GM21526 (cell line): Measurements from ENCODE around the gene ADAMTSL1.

ENCODE experiments used
- ATAC-seq: cut with Tn5 transposase; IDR thresholded peaks from one replicate; pipeline ENCODE4 v1.9.1; 2021; ENCODE audit warnings: moderate library complexity; ENCODE audit not compliant: unreplicated experiment, low FRiP score

Gene ADAMTSL1

DNA sequence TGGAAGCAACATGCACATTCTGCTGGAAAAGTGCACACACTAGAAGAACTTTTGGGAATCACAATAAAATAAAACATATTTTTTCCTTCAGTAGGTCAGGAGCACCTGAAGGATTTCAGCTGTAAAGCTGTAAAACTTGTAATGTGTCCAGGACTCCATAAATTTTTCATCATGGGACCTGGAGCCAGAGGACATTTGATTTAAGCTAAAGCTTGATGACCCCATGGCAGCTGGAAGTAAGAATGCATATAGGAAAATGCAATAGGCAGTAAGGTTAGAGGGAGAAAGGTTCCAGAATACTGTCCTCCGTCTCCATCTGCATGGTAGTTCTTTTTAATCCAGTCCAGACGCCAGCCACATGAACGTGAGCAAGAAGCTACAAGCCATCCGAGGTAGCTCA lies 166.0 kb downstream of the ADAMTSL1 start:
- ATAC-seq, result no peak

DNA sequence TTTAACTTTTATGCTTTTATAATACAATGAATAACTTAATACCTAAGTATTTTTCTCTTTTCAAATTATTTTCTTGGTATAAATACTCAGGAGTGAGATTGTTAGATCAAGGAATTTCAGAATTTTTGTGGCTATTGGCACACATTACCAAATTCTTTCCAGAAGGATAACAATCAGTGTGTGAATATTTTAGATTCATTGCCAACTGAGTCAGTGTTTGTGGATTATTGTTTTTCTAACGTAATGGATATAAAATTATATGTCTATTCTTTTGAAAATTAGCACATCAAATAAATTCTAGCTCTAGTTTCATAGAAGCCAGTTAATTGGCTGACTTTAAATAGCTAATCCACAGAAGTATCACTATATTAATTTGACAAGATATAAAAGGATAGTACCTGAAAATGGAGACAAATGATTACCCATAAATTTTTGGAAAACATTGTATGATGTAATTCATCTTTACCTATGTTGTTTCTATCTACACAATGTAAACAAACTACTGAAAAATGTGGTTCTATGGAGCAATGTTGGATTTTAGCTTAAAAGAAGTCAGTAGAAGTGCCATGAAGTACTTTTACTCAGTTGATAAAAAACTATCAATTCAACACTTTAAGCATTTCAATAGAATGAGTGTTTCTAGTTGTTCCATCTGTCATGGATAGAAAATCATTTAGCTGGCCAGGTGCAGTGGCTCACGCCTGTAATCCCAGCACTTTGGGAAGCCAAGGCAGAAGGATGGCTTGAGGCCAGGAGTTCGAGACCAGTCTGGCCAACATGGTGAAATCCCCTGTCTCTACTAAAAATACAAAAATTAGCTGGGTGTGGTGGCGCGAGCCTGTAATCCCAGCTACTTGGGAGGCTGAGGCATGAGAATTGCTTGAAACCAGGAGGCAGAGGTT lies 185.1 kb downstream of the ADAMTSL1 start:
- ATAC-seq, result no peak

DNA sequence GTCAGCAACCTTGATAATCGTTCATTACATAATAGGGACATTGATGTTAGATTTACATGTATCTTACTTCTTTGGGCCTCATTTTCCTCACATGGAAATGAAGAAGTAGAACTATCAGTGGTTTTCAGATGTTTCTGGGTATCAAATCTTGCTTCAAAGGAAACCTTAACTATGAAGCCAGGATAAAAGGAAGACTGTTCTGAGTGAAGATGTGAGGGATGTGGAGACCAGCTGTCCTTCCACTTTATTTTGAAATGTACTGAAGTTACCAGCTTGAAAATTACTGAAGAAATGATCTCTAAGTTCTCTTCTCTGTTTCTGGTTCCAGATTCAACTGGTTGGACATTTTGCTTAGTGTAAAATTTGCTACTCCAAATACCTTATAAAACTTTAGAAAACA lies 186.0 kb downstream of the ADAMTSL1 start:
- ATAC-seq, result no peak

DNA sequence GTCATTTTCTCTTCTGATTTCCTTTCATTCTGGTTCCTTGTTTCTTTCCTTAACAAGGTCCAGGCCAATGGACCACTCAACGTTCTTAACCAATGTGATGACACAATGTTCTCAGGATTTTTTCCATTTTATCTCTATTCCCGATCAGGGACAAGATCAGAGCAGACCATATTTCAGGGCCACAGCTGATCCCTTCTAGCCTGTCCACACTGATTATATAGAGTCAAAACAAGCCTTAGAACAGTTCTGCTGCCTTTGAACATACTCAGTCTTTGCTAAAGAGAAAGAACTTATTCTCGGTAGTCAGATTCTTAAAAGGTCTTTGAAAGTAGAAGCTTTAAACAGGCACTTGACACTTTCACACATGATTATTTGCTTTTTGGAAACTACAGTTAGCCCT lies 188.4 kb downstream of the ADAMTSL1 start:
- ATAC-seq, result no peak

DNA sequence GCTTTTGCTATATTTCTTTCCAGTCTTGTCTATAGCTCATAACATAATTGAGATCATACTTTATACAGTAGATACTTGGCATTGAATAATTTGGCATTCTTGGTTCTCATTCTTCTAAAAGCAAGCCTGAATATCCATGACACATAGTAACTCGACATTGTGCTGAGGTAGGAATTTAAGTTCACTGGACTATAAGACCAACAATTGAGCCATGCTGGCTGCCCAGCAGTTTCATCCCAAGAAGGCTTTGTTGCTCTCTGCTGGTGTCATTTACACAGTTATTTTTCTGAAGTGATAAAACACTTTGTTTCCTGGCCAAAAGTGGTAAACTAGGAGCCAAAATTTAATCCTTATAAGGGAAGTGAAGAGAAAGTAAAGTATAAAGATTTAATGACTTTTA lies 192.0 kb downstream of the ADAMTSL1 start:
- ATAC-seq, result no peak

DNA sequence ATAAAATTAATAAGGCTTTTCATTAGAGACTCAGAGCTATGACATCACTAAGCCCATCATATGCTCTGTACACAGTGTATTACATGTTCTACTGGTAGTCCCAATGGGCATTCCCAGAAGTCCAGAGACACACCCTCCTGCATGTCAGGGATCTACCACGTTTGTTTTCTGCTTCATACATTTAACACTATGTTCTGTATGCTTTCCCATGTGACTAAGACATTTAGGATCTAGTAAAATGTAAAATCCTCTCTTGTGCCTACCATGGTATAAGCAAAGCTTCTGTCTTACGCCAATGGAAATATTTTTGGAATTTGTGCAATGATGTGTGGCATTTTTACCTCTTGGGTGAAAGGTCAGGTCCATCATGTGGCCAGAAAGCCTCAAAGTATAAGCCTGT lies 192.4 kb downstream of the ADAMTSL1 start:
- ATAC-seq, result no peak

DNA sequence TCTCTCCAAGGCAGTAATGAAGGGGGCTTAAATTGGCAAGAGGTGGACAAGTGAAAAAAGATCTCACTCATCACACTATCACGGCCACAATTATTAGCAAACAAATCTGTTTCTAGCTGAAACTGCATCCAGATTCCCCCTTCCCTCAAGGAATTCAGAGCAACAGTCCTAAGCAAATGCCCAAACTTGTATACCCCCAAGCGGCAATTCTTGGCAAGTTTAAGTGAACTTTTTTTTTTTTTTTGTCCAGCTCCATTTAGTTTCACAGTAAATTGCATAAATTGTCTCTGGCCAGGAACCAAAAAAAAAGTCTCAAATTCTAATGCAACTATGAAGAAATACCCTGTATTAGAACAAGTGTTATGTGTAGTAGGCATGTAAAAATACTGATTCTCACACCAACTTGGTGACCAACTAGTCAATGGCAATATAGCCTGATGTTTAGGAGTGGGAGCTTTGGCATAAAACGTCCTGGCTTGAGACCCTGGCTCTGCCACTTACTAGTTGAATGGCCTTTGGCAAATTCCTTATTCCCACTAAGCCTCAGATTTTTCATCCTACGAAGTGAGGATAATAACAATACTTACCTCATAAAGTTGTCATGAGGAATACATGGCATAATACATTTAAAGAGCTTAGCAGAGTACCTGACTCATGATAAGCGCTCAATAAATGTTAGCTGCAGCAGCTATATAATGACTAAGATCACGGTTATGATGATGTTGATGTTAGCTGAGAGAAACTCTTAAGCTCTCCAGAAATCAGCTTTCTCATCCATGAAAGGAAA lies 193.2 kb downstream of the ADAMTSL1 start:
- no peak for ATAC-seq

DNA sequence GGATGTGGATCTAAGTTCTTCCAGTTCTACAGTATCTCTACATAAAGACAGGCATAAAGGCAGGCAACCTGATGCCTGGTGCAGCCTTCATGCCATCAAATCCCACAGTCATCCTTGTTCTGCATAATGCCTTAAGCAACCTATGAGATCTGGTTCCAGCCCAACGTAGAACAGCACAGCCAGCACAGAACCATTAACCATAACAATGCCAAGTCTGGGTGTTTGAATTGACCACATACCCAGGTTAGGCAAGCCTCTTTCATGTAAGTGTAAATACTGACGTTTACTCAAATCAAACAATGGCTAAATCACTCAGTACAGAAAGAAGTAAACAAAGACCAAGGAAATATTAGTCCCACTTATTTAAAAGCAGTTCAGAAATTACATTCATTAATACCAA lies 195.0 kb downstream of the ADAMTSL1 start:
- ATAC-seq, result no peak

DNA sequence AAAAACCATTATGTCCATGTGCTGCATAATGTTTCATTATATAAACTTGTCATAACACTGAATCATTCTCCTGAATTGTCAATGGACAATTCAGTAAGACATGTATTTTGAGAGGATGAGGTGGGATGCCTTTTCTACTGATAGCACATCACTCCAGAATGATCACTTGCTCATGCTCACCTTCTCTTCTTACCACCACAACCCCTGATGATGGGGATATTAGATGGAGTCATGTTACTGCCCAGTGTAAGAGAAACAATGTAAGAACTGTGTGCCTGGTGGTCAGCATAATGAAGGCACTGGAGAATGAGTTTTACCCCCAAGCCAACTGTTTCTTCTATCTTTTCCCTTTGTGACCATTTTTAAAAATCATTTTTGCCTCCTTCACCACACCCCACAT lies 198.8 kb downstream of the ADAMTSL1 start:
- no peak for ATAC-seq

DNA sequence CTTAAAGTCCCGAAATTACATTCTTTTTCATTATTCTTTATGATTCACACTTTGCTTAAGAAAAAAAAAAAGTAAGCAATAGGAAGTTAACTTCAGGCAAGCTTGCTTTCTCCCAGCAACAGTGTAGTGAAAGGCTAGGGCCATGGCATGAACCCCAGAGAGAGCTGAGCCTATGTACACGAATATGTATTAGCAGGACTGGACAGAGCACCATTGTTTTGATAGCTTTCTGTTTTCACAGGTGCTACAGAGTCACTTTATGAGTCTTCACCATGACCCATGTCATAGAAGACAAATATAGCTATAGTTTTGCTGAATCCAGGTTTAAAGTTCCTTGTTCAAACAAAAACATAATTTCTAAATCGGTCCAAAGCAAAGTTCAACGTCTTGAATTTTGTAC lies 199.2 kb downstream of the ADAMTSL1 start:
- no peak for ATAC-seq

DNA sequence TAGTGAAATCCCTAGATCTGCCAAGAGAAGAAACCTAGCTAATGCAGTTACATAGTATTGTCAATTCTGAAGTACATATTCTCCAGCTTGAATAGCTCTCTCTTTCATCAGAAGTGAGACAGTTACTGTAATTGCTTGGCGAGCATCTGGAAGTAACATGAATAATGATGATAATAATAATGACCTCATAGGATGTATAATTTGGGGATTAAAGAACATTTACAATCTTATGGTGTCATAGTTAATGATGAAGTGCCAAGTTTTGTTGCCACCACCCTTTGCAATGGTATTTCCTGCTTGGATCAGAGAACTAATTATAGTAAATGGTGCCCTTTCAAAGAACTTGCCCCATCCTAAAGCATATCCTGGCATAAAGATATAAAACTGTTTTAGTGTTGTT lies 201.4 kb downstream of the ADAMTSL1 start:
- no peak for ATAC-seq

DNA sequence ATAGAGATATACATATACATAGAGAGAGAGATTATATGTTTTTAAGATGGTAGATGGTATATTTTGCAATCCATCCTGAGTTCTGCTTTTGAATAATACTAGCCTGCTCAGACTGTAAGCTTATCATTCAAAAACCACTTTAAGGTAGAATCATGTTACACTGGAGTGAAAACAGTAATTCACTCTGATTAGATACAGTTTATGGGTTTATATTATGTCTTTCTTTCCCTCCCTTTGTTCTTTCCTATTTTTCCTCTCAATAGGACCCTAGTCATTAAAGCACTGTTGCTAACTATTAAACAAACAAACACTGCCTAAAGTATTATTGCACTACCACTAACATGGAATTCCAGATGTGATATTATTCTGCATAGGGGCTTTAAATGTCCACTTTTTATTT lies 202.0 kb downstream of the ADAMTSL1 start:
- ATAC-seq, result no peak

DNA sequence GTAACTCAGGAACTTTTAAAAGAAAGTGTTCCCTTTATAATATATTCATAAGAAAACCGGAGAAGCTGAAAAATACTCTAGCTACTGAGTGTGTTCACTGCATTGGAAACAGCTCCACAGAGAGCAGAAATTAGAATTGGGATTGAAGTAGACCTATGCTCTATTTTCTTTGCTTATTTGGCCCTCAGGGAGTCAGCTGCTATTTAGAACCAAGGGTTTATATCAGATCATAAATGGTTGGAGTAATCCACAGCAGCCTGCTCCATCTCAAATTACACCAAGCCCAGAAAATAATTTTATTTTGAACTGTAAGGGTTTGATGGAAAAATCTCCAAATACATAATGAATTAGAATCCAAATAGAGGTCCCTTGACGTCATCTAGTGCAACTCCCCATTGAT lies 202.6 kb downstream of the ADAMTSL1 start:
- ATAC-seq, result no peak

DNA sequence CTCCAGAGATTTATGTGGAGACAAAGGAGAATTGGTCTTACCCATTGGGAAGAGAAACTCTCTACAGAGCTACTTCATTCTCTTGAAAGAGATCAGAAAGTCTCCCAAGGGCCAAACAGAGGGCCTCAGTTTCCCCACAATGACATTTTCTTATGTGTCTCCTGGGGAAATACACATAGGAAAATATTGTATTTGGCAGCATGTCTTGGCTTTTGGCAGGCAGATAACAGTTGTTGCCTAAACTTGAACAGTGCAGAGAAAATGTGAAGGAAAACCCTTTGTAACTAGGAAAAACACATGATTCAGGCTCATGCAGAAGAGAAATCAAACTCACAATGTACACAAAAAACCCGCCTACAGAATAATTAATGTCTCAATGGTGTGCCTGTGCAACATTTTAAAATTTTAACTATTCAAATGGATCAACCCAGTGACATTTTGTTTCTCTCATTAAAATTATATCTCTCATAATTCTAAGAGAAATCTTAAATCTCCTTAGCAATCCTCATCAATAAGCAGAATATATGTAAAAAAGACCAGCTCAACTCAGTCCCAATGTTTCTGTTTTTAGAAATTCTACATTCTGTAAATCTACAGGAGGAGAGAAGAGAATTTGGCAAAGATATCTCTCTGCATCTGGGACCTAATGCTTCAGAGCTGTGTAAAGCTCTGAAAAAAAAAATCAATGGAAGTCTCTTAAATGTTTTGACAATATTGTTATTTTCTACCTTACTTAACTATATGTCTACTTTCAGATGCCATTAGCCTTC lies 205.1 kb downstream of the ADAMTSL1 start:
- no peak for ATAC-seq

DNA sequence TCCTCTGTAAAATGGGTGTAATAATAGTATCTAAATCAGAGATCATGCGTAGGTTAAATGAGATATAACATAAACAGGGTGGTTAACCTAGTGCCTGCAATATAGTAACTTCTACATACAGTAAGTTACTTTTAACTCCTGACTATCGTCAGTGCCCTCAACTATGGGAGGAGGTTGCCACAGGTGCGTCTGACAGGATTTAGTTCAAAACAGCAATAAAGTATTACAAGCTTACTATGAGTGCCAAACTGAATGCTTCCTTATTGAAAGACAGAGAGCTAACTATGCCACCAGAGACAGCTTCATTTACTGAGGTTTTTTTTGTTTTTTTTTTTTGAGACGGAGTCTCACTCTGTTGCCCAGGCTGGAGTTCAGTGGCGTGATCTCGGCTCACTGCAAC lies 209.0 kb downstream of the ADAMTSL1 start:
- ATAC-seq, result no peak

DNA sequence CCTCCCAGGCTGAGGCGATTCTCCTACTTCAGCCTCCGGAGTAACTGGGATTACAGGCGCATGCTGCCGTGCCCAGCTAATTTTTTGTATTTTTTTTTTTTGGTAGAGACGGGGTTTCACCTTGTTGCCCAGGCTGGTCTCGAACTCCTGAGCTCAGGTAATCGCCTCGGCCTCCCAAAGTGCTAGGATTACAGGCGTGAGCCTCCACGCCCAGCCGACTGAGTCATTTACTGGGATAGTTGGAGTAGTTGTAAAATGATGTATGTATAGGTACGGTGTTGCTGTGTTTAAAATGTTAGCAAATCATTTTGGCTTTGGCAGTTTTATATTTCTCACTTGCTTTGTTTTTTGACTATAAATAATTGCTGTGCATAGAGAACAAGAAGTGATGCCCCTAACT lies 209.4 kb downstream of the ADAMTSL1 start:
- ATAC-seq, result no peak

DNA sequence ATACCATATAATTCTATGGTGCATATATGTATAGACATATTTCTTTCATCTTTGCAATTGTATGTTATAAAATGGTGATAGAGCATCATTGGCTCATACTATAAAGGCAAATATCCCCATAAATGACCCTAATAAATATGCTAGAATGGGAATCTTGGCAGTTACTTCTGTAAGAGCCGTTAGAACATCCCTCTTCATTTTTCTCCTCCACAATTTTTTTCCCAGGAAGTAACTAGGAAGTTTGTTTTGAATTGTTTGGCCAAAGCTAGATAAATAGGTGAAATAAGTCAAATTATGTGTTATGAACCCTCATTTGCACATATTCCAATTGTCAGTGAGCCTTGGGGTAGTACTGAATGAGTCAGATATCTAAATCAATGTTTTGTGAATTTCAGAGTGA lies 209.9 kb downstream of the ADAMTSL1 start:
- no peak for ATAC-seq

DNA sequence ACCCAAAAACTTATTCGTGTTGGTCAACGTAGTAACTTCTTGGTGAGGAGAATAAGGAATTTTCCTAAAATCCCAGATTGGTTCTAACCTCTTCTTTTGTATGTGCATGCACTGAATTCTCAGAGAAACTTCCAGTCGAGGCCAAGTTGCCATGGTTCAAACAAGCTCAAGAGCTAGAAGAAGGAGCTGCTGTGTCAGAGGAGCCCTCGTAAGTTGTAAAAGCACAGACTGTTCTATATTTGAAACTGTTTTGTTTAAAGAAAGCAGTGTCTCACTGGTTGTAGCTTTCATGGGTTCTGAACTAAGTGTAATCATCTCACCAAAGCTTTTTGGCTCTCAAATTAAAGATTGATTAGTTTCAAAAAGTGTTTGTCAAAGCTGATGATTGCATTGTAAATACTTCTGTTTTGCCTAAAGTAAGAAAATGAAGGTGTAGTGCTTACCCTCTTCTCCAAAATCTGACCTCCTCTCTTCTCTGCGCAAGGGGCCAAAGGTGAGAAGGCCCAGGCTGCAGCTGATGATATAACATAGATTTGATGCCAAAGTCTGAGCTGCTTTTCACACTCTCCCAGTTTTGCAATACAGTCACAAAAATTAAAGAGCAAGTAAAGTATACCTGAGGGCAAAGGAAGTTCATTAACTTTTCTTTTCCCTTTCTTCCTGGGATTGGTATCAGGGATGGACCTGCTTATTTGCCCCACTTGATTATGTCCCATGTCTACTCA lies 210.8 kb downstream of the ADAMTSL1 start:
- ATAC-seq, result no peak

DNA sequence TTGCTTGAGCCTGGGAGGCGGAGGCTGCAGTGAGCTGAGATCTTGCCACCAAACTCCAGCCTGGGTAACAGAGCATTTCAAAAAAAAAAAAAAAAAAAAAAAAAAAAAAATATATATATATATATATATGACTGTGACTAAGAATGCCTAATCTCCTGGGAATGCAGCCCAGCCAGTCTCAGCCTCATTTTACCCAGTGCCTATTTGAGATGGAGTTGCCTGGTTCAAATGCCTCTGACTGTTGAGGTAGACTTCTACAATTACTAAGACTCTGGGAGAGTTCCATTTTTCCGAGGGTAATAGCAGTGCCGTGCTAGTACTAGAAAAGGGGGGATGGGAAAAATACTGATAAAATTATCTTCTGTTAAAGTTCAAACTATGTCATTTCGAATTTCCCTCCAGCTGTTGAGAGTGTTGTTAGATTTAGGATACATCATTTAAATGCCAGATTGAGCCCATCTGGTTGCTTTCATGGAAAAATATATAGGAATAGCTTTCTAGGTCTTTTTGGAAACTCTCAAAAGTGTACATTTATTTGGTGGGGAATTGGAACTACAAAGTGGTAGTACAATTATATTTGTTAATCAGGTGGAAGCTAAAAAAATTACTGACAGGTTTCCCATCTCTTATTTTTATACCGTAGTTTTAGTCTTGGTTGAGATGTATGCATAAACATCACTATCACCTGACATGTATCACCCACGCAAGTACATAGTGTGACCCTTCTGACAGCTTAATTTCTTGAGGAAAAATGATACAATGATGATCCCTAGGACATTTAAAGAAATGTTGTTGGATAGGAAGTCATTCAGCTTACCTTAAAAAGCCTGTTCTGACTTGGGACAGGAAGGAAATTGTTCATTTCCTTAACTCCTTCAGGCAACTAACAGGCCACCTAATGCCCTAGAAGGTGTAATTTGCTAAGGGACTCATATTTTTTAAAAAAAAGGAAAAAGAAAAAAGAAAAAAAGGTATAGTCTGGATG lies 214.9 kb downstream of the ADAMTSL1 start:
- no peak for ATAC-seq
